ENCODE measurements around the gene MAP3K12. TPM values are rescaled to one million over a fixed set of nuclear protein-coding genes. Genes with fewer than 3 reads are reported as not detected.
"Not testable (repeated sequence)": the region's sequence is repeated elsewhere in the genome, so short reads cannot be mapped to it uniquely, and the experiment has no call there.

The MAP3K12 gene
- 21.9 and 24.8 TPM in 2 replicates for total RNA-seq (2014; rRNA removed; shearing (Covaris generic); ENCODE audit: low replicate concordance)

GRCh38 chr12:53499266-53500141 is at the start of gene MAP3K12:
Gene MAP3K12 (minus strand): TSS chr12:53499458. CDS start chr12:53487391, 12,067 bp downstream.
- Histone ChIP-seq H3K27ac (ENCODE audit: low read length) (peak within 1 kb of the TSS; percentile 70), H3K4me3 (ENCODE audit: low read length) (peak within 1 kb of the TSS; percentile 73), H3K36me3 (ENCODE audit: insufficient read depth, low read length) (no peaks in the 10 kb centered on the region), H2AFZ (ENCODE audit: low read length) (peak within 1 kb of the TSS; percentile 40; the same call in 1 of the 2 replicates), H3K9me2 (replicated peaks; ENCODE audit: insufficient read depth, low read length) (no peaks in the 10 kb centered on the region), H3K9me3 (ENCODE audit: low read length) (no peaks in the 10 kb centered on the region), H3K9ac (ENCODE audit: low read length) (peak within 1 kb of the TSS; percentile 87), H3K79me2 (ENCODE audit: low read length) (peaks cover 42% of the 10 kb centered on the region), H3K27me3 (ENCODE audit: low read length) (no peaks in the 10 kb centered on the region), H3K4me2 (ENCODE audit: low read depth, low read length, poor library complexity, severe bottlenecking) (peak within 1 kb of the TSS; percentile 74), H3K4me1 (ENCODE audit: low read length) (peaks cover 59% of the 10 kb centered on the region), H4K20me1 (ENCODE audit: insufficient read depth, low read depth, low read length) (no peaks in the 10 kb centered on the region)
- DNase-seq, result peak; percentile 88

GRCh38 chr12:53548354-53548753 is 49.1 kb upstream of the MAP3K12 start:
- not testable (repeated sequence) for H3K9me2 ChIP-seq (replicated peaks; ENCODE audit: insufficient read depth, low read length); H4K20me1 ChIP-seq (ENCODE audit: insufficient read depth, low read depth, low read length); H3K27ac ChIP-seq (ENCODE audit: low read length); H3K9me3 ChIP-seq (ENCODE audit: low read length); H3K4me2 ChIP-seq (ENCODE audit: low read depth, low read length, poor library complexity, severe bottlenecking); H2AFZ ChIP-seq (ENCODE audit: low read length); H3K27me3 ChIP-seq (ENCODE audit: low read length); DNase-seq; H3K9ac ChIP-seq (ENCODE audit: low read length); H3K79me2 ChIP-seq (ENCODE audit: low read length); H3K4me3 ChIP-seq (ENCODE audit: low read length)
- Histone ChIP-seq H3K36me3 (ENCODE audit: insufficient read depth, low read length) (peaks cover 21% of the 10 kb centered on the region; the same call in 1 of the 2 replicates), H3K4me1 (ENCODE audit: low read length) (peaks cover 22% of the 10 kb centered on the region)

- Histone ChIP-seq H3K27ac (ENCODE audit: low read length) (peak overlapping the region; percentile 85), H3K79me2 (ENCODE audit: low read length) (no peaks in the 10 kb centered on the region), H3K4me1 (ENCODE audit: low read length) (peaks cover 29% of the 10 kb centered on the region), H3K9me3 (ENCODE audit: low read length) (no peaks in the 10 kb centered on the region), H3K4me3 (ENCODE audit: low read length) (peak overlapping the region; percentile 8; the same call in 1 of the 2 replicates), H3K9ac (ENCODE audit: low read length) (peak overlapping the region; percentile 25), H2AFZ (ENCODE audit: low read length) (no peak overlapping the region), H3K27me3 (ENCODE audit: low read length) (no peaks in the 10 kb centered on the region), H3K36me3 (ENCODE audit: insufficient read depth, low read length) (peaks cover 25% of the 10 kb centered on the region), H4K20me1 (ENCODE audit: insufficient read depth, low read depth, low read length) (no peaks in the 10 kb centered on the region), H3K9me2 (replicated peaks; ENCODE audit: insufficient read depth, low read length) (no peaks in the 10 kb centered on the region), H3K4me2 (ENCODE audit: low read depth, low read length, poor library complexity, severe bottlenecking) (peak overlapping the region; percentile 30)
- peak; percentile 88 for DNase-seq
These were observed 44.3 kb upstream of the MAP3K12 start for GRCh38 chr12:53543539-53543938.

- Histone ChIP-seq H3K27ac (ENCODE audit: low read length) (no peak overlapping the region), H4K20me1 (ENCODE audit: insufficient read depth, low read depth, low read length) (no peaks in the 10 kb centered on the region), H3K9ac (ENCODE audit: low read length) (no peak overlapping the region), H3K36me3 (ENCODE audit: insufficient read depth, low read length) (peaks cover 44% of the 10 kb centered on the region), H2AFZ (ENCODE audit: low read length) (no peak overlapping the region), H3K4me2 (ENCODE audit: low read depth, low read length, poor library complexity, severe bottlenecking) (no peak overlapping the region), H3K9me3 (ENCODE audit: low read length) (no peaks in the 10 kb centered on the region), H3K4me3 (ENCODE audit: low read length) (no peak overlapping the region), H3K9me2 (replicated peaks; ENCODE audit: insufficient read depth, low read length) (no peaks in the 10 kb centered on the region), H3K27me3 (ENCODE audit: low read length) (no peaks in the 10 kb centered on the region), H3K4me1 (ENCODE audit: low read length) (peaks cover 17% of the 10 kb centered on the region), H3K79me2 (ENCODE audit: low read length) (no peaks in the 10 kb centered on the region)
- no peak for DNase-seq
These were observed 40.3 kb upstream of the MAP3K12 start for GRCh38 chr12:53539526-53539925.

GRCh38 chr12:53538209-53538689 is 39.0 kb upstream of the MAP3K12 start:
- H4K20me1 ChIP-seq (ENCODE audit: insufficient read depth, low read depth, low read length), result no peaks in the 10 kb centered on the region
- H3K9me2 ChIP-seq (replicated peaks; ENCODE audit: insufficient read depth, low read length), result no peaks in the 10 kb centered on the region
- peaks cover 7% of the 10 kb centered on the region; the same call in 1 of the 2 replicates for H3K4me1 ChIP-seq (ENCODE audit: low read length)
- no peak overlapping the region for H3K9ac ChIP-seq (ENCODE audit: low read length)
- H3K27me3 ChIP-seq (ENCODE audit: low read length), result no peaks in the 10 kb centered on the region
- no peak overlapping the region for H3K4me3 ChIP-seq (ENCODE audit: low read length)
- DNase-seq, result no peak
- no peak overlapping the region for H3K4me2 ChIP-seq (ENCODE audit: low read depth, low read length, poor library complexity, severe bottlenecking)
- H3K9me3 ChIP-seq (ENCODE audit: low read length), result no peaks in the 10 kb centered on the region
- no peak overlapping the region for H3K27ac ChIP-seq (ENCODE audit: low read length)
- no peak overlapping the region for H2AFZ ChIP-seq (ENCODE audit: low read length)
- peaks cover 52% of the 10 kb centered on the region for H3K36me3 ChIP-seq (ENCODE audit: insufficient read depth, low read length)
- no peaks in the 10 kb centered on the region for H3K79me2 ChIP-seq (ENCODE audit: low read length)

GRCh38 chr12:53536962-53537361 is 37.7 kb upstream of the MAP3K12 start:
- Histone ChIP-seq H3K27me3 (ENCODE audit: low read length) (no peaks in the 10 kb centered on the region), H3K4me2 (ENCODE audit: low read depth, low read length, poor library complexity, severe bottlenecking) (no peak overlapping the region), H3K79me2 (ENCODE audit: low read length) (no peaks in the 10 kb centered on the region), H3K9me2 (replicated peaks; ENCODE audit: insufficient read depth, low read length) (no peaks in the 10 kb centered on the region), H4K20me1 (ENCODE audit: insufficient read depth, low read depth, low read length) (no peaks in the 10 kb centered on the region), H2AFZ (ENCODE audit: low read length) (no peak overlapping the region), H3K36me3 (ENCODE audit: insufficient read depth, low read length) (peaks cover 56% of the 10 kb centered on the region), H3K9me3 (ENCODE audit: low read length) (no peaks in the 10 kb centered on the region), H3K9ac (ENCODE audit: low read length) (no peak overlapping the region), H3K27ac (ENCODE audit: low read length) (no peak overlapping the region), H3K4me1 (ENCODE audit: low read length) (peaks cover 7% of the 10 kb centered on the region; the same call in 1 of the 2 replicates), H3K4me3 (ENCODE audit: low read length) (no peak overlapping the region)
- DNase-seq, result no peak

- Histone ChIP-seq H3K9ac (ENCODE audit: low read length) (no peak overlapping the region), H3K4me1 (ENCODE audit: low read length) (no peaks in the 10 kb centered on the region), H4K20me1 (ENCODE audit: insufficient read depth, low read depth, low read length) (no peaks in the 10 kb centered on the region), H3K9me2 (replicated peaks; ENCODE audit: insufficient read depth, low read length) (no peaks in the 10 kb centered on the region), H3K79me2 (ENCODE audit: low read length) (no peaks in the 10 kb centered on the region), H3K4me2 (ENCODE audit: low read depth, low read length, poor library complexity, severe bottlenecking) (no peak overlapping the region), H3K9me3 (ENCODE audit: low read length) (no peaks in the 10 kb centered on the region), H2AFZ (ENCODE audit: low read length) (no peak overlapping the region), H3K36me3 (ENCODE audit: insufficient read depth, low read length) (peaks cover 46% of the 10 kb centered on the region), H3K27me3 (ENCODE audit: low read length) (no peaks in the 10 kb centered on the region), H3K4me3 (ENCODE audit: low read length) (no peak overlapping the region), H3K27ac (ENCODE audit: low read length) (no peak overlapping the region)
- DNase-seq, result no peak
These were observed 34.2 kb upstream of the MAP3K12 start for GRCh38 chr12:53533471-53533870.
